Dermis lymphatic vessel endothelial cell (primary cell): ENCODE results near the gene PLAC8L1. TPM values are rescaled to one million over a fixed set of nuclear protein-coding genes. Genes with fewer than 3 reads are reported as not detected.

Source experiments
- total RNA-seq: library from RNA; depleted of rRNA; stranded (reverse); fragments of >200 nt; gene quantifications from 2 replicates; pipeline ENCODE4 v1.2.1, GENCODE V29; 2014

Gene PLAC8L1, protein sequence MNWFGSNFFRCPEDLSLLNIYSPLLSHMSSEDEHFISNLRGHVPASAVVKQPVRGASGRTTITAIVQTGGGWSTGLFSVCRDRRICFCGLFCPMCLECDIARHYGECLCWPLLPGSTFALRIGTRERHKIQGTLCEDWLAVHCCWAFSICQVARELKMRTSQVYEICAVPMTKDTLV
- not detected in 2 replicates for total RNA-seq

DNA sequence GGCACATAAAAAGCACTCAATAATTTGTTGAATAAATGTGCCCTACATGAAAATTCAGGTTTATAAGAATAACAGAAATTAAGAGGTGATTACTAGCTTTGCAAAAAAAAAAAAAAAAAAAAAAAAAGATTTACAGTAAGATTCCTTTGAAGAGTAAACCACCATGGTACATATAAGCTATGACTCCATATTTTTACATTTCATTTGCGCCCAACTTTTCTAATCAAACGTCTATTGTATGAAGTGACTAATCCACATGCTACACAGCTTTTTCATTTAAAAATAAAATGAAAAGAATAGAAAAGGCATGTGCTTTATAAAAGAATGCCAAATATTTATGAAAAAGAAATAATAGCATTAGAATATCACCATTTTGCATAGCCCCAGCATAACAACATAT lies at the start of gene PLAC8L1:
Gene PLAC8L1, minus strand, starts transcription at position 101 of the 400 bp plus-strand sequence. CDS start 1,266 bp downstream, outside the sequence.

Other genes with a start within 250 kb of the PLAC8L1 start
- not detected in 2 replicates for gene GRXCR2, start 232.6 kb downstream of the PLAC8L1 start, total RNA-seq
- under 0.01 TPM in 1 of 2 replicates, not detected in the other for gene SH3RF2, start 169.0 kb downstream of the PLAC8L1 start, total RNA-seq
- 77.2 and 109 TPM in 2 replicates for gene LARS1, start 77.1 kb upstream of the PLAC8L1 start, total RNA-seq
- gene RBM27, start 98.0 kb upstream of the PLAC8L1 start, total RNA-seq = 17.3 and 22.9 TPM in 2 replicates
- gene POU4F3, start 233.3 kb upstream of the PLAC8L1 start, total RNA-seq = under 0.01 and 0.09 TPM in 2 replicates